ENCODE data around the gene TANC1.

TANC1 gene

GRCh38 chr2:159148901-159149300, 180.5 kb downstream of the TANC1 start:
- no peak for DNase-seq

- no peak for DNase-seq
Observed at GRCh38 chr2:159149747-159150146, 181.3 kb downstream of the TANC1 start.

- no peak for DNase-seq
Observed at GRCh38 chr2:159150280-159150746, 181.9 kb downstream of the TANC1 start.

GRCh38 chr2:159151198-159152127, 183.0 kb downstream of the TANC1 start:
- no peak for DNase-seq

GRCh38 chr2:159152128-159152778, 183.8 kb downstream of the TANC1 start:
- DNase-seq: no peak

GRCh38 chr2:159153063-159153462, 184.6 kb downstream of the TANC1 start:
- DNase-seq: no peak

- no peak for DNase-seq
Observed at GRCh38 chr2:159153463-159153862, 185.0 kb downstream of the TANC1 start.

- DNase-seq: no peak
Observed at GRCh38 chr2:159153951-159154350, 185.5 kb downstream of the TANC1 start.

GRCh38 chr2:159154366-159154765, 185.9 kb downstream of the TANC1 start:
- DNase-seq: no peak

- no peak for DNase-seq
Observed at GRCh38 chr2:159155320-159155719, 186.9 kb downstream of the TANC1 start.

- DNase-seq: no peak
Observed at GRCh38 chr2:159155791-159156190, 187.4 kb downstream of the TANC1 start.

- DNase-seq: no peak
Observed at GRCh38 chr2:159156834-159157233, 188.4 kb downstream of the TANC1 start.

GRCh38 chr2:159157361-159158209, 189.1 kb downstream of the TANC1 start:
- DNase-seq: no peak

GRCh38 chr2:159160412-159160811, 192.0 kb downstream of the TANC1 start:
- no peak for DNase-seq

GRCh38 chr2:159160954-159161353, 192.5 kb downstream of the TANC1 start:
- DNase-seq: no peak

- no peak for DNase-seq
Observed at GRCh38 chr2:159163930-159164329, 195.5 kb downstream of the TANC1 start.

- DNase-seq: no peak
Observed at GRCh38 chr2:159164457-159164911, 196.0 kb downstream of the TANC1 start.

- no peak for DNase-seq
Observed at GRCh38 chr2:159165048-159165447, 196.6 kb downstream of the TANC1 start.

GRCh38 chr2:159168707-159169106, 200.3 kb downstream of the TANC1 start:
- DNase-seq: no peak

GRCh38 chr2:159169187-159169586, 200.7 kb downstream of the TANC1 start:
- DNase-seq: no peak

- DNase-seq: no peak
Observed at GRCh38 chr2:159172403-159172802, 204.0 kb downstream of the TANC1 start.

GRCh38 chr2:159174759-159175158, 206.3 kb downstream of the TANC1 start:
- DNase-seq: no peak

- DNase-seq: no peak
Observed at GRCh38 chr2:159175182-159175581, 206.7 kb downstream of the TANC1 start.
